NCI-H2227 treated with DMSO at 0.1 percent for 48 hours (cell line): ENCODE data around the gene ADAMTS2.
"Not testable (repeated sequence)": the region's sequence is repeated elsewhere in the genome, so short reads cannot be mapped to it uniquely, and the experiment has no call there.

Experiments used
- DNase-seq: peaks from one replicate; lab custom pipeline; 2025; lab: John Stamatoyannopoulos, UW

Gene ADAMTS2

DNA sequence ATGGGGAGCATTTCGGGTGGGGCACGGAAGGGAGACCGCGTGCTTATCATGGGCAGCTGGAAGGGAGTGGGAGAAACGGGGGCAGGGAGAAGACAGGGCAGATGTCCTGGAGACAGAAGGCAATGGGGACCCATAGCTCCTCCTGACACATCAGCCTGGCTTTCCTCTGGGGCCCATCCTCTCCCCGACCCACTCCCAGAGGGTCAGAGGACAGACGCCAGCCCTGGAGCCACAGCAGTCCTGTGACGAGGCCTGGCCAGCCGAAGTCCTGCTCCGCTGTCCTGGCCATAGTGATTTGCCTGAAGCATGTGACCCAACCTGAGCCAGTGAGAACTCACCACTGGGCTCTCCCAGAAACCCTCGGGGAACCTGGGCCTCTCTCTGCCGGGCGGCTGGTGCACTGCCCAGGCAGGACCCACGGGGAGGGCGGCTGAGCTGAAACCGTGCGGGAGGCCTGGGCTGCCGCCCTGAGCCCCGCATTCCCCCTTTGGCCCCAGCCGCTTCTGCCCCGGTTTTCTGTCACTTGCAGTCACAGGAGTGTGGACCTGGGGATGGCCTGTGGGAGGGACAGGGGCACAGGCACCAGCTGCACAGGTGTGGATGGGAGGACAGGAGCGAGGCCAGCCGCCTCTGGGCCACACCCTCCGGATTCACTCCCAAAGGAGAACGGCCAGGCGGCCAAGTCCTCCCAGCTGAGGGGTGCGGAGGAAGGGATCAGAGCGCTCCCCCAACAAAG lies 19.8 kb downstream of the ADAMTS2 start:
- no peak for DNase-seq

DNA sequence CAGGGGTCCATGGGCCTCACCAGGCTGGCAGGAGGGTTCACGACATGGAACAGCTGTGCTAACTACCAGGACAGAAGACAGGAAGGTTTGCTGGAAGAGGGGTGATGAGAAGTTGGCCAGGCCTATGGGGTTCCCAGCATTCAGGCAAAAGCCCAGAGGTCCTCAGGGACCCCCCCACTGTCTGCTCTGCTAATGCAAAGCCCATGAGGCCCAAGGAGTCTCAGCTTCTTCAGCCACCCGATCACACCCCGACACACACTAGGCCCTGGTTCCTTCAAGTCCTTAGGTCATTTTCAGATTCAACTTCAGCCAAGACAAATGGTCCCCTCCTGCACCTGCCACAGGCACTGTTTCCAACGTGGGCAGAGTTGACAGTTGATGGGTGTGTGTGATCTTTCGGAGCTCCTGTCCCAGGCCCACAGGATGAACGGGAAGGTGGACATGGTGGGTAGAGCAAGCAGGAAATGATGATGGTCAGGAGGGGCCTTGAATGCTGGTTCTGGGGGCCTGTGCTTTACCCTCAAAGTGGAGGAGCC lies 20.4 kb downstream of the ADAMTS2 start:
- no peak for DNase-seq

DNA sequence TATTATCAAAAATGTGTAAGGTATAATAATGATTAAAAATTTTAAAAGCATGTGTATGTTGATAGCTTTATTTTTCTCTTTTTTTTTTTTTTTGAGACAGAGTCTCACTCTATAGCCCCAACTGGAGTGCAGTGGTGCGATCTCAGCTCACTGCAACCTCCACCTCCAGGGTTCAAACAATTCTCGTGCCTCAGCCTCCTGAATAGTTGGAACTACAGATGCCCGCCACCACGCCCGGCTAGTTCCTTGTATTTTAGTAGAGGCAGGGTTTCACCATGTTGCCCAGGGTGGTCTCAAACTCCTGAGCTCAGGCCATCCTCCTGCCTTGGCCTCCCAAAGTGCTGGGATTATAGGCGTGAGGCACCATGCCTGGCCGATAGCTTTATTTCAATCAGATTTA lies 20.9 kb downstream of the ADAMTS2 start:
- DNase-seq = not testable (repeated sequence)

DNA sequence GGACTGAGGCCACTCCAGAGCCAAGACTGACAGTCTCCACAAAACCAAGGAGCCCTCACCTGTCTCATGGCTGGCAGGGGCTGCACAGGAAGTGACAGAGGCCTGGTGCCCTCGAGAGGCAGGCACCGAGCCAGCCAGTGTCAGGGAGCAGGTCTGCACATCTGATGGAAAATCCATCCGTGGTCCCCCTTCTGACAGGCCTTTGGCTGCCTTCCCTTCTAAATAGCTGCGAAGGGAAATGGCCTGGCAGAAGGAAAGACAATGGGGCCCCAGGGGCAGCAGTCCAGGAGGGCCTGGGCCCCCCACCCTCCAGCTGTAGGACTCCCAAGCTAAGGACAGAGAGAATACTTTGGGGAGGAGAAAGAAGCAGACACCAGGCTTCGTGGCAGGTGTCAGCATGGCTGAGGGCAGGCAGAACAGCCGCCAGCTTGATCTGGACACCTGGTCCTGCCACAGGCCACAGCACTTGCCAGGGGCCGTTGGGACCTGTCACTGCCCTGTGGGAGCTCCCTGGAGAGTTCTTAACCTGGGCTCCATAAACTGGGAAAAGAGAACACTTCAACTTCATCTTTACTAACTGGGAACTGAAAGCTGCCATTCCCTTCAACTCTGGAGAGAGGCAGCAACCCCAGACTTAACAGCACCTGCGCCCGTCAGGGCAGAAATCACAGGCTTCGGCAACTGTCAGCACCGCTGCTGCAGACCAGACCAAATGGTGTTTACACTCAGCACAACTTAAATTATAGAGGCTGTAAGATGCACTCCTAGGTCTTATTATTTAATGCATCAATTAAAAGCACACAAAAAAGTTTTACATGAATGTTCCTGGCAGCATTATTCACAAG lies 22.0 kb downstream of the ADAMTS2 start:
- no peak for DNase-seq

DNA sequence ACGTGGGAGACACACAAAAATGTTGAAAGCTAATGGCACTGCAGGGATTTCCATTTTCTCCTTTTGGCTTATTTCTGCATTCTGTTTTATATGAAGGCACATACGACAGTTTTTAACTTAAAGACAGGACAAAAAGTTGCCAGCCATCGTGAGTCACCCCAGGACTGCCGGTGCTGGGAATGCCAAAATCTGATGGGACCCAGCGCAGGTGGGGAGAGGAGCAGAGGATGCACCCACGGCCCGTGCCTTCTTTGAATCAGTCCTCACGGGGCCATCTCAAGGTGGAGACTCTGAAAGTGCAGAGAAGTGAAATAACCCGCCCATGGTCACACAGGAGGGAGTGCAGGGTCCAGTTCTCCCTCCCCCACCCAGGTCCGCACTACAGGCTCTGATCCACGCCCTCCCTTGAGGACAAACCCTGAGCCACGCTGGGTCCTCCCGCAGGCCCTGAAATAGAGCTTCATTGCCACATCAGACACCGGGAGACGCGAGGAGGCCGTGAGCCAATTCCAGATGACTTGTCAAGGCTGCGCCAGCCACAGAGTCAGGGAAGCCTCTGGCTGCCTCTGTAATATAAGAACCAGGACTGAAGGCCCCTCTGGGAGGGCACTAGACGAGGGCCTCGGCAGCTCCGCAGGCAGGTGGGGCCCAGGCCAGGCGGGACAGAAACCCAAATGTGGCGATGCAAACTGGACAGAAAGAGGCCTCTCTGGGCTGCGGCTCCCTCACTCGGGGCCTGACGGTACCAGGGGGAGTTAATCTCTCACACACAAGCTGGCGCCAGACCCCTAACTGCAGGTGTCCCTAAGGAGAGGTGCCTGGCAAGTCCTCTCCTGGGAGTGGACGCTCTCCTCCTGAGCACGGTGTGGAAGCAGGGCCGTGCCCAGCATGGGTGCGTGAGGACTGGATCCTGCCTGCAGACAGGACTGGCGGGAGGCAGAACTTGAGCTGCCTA lies 22.9 kb downstream of the ADAMTS2 start:
- DNase-seq = no peak

DNA sequence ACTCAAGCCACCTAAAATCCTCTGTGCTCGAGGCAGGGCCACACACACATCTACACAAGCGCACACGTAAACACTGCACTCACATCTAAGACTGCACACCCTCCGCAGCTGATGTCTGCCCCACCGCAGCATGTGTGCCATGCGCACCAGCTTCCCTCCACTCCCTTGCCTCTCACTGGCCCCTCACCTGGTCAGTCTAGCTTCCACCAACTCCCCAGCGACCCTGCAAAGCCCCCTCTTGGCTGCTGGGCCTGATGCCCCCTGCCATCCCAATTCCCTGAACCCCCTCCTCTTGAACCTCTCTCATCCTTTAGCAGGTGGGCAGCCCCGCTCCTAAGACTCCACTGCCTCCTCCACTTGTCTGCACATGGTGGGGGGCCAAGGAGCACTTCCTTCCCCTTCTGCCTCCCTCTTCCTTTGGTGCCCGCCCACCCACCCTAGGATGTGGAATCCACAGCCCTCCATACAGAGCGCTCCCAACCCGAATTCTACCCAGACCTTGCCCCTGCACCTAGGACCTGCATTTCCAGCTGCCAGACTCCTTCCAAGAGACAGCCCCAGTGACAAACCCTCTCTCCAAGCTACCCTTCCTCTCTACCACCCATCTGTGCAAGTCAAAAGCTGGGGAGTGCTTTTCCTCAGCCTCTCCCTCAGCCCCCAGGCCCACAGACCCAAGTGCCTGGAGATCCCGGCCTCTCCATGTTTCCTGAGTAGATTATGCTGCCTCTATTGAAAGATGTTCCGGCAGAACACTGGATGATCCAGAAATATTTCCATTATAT lies 23.9 kb downstream of the ADAMTS2 start:
- DNase-seq = no peak

DNA sequence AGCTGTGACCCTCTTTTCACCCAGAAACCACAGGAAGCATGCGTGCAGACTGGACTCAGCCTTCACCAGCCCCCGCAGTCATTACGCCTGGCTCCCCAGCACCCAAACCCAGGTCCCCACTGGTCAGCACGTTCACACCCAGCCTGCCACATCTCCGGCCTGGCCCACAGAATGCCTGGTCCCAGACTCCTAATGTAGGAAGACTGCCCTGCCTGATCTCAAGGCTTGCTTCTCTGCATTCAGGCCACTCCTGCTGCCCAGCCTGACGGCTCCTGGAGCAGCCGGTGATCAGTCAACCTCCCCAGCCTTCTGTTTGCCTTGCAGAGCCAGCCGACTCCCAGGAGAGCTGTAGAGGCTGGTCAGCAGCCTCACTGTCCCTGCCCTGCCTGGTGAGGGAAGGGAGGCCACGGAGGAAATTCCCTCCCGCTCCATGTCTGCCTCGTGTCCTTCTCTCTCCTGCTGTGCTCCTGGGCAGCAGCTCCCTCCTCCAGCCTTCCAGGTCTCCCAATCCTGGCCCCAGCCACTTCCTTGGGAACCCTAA lies 25.4 kb downstream of the ADAMTS2 start:
- DNase-seq = no peak

DNA sequence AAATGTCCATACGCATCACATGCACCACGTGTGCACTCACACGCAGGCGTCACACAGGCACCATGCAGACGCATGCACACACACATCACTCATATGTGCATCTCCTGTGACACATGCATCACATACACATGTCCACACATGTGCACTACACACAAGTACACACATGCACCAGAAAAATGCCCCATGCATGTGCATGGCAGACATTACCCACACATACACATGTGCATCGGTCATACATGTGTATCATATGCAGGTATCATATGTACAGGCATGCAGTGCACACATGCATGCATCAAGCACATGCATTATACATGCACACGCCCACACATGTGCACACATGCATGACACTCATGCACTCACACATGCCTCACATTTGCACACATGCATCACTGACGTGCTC lies 26.1 kb downstream of the ADAMTS2 start:
- DNase-seq = no peak

DNA sequence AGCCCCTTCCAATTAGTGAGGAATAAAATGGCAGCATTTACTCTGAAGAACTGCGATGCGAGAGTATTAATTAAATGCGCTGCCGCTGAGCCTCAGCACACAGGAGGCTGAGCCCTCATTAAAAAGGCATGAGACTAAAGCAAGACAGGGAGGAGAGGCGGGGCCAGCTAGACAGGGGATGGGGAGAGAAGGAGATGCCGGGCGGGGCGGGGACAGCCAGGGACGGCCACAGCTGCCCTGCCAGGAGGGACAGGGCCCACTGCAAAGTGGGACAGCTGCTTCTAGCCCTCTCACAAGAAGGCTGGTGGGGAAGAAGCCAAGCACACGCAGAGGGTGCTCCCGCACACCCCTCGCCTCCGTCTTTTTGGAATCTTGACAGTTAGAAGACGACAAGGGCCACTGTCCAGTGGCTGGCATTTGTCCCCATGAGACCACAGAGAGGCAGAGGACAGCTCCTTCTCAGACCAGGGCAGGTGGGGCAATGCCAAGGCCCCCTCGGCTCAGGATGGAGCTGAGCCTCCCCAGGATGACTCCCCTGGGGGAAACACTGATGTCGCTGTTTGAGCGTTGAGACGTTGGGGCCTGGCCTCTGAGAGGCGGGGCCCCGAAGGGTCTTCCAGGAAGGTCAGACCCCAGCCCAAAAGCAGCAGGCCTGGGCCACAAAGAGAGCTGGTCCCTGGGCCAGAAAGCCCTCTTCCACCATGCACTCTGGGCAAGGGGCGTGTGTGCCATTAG lies 26.9 kb downstream of the ADAMTS2 start:
- no peak for DNase-seq

DNA sequence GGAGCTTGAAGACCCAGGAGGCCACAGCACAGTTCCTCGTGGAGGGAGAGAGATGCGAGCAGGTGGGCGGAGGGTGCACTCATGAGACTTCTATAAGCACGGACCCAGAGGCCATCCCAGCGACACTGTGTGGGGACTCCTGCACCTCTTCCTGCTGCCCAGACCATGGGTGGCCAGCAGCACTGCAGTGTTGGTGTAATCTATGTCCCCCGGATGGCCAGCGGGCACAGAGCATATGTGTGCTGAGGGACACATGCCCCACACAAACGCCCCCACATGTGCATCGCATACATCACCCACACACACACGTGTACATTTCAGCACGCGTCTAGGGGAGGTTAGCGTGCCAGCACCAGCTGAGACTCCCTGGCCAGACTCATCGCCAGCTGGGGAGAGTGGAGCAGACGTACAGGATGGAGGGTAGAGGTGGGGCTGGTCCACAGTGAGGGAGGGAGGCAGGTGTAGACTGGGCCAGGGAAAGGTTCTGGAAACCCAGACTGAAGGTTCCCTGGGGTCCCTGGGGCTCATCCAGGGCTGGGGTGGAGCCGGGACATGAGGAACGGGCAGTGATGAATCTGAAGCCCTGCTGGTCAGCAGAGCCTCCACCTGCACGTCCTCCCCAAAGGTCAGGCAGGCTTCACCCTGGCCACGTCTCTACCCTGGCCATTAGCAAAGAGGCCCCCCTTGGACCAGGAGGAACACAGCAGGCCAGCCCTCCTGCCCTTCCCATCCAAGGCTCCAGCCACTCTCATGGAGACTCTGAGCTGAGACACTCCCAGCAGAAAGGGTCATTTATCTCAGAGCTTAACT lies 27.6 kb downstream of the ADAMTS2 start:
- DNase-seq = no peak

DNA sequence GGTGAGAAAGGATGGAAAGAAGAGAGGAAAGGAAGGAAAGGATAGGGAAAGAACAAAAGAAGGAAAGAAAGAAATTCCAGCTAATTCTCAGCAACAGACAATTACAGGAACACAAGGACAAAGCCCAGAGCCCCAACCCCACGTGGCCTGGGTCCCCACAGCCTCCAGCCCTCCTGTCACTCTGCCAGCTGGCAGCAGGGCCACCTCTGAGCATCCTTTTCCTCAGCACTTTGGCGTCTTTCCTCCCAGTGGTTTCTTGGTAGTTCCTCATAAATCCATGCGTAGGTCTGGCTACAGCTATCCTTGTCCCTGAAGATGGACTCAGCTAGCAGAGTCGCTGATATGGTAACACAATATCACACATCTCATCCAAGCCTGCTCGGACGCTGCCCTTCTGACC lies 28.3 kb downstream of the ADAMTS2 start:
- no peak for DNase-seq

DNA sequence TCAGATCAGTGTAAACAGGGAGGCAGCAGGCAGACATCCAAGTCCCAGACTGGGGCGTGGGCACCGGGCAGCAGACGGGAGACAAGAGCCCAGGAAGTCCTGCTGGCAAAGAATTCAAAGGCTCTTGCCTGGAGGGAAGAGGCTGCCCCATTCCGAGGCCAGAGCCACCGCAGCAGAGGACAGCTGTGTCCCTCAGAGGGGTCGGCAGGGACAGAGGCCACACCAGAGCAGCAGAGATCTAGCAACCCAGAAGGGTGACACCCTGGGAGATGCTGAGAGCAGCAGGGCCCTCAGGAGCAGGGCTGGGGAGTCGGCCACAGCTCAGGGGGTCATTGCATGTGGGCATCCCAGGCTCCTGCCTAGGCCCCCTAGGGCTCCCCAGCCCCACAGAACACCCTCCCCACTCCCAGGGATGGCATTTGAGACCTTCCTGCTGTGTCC lies 29.1 kb downstream of the ADAMTS2 start:
- no peak for DNase-seq

DNA sequence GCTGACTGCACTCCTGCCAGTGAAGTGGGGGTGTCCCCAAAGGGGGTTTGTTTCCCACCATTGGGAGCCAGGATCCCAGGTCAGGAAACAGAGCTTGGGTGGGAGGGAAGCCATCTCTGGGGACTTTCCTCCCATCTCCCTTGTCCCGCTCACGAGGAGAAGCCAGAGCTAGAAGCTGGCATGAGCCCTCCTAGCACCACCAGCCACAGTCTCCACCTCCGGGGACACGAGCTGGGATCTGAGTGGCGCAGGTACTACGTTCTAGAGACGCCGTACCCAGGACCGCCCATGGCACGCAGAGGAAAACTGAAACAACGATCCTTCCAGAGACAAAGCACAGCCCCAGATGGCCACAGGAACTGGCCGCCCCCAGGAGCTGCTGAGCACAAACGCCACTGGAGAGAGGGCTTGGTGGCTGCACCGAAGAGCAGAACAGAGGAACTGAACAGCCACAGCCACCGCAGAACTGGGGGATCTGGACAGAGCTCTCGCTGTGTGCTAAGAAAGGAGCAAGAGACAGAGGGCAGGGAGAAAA lies 29.8 kb downstream of the ADAMTS2 start:
- no peak for DNase-seq

DNA sequence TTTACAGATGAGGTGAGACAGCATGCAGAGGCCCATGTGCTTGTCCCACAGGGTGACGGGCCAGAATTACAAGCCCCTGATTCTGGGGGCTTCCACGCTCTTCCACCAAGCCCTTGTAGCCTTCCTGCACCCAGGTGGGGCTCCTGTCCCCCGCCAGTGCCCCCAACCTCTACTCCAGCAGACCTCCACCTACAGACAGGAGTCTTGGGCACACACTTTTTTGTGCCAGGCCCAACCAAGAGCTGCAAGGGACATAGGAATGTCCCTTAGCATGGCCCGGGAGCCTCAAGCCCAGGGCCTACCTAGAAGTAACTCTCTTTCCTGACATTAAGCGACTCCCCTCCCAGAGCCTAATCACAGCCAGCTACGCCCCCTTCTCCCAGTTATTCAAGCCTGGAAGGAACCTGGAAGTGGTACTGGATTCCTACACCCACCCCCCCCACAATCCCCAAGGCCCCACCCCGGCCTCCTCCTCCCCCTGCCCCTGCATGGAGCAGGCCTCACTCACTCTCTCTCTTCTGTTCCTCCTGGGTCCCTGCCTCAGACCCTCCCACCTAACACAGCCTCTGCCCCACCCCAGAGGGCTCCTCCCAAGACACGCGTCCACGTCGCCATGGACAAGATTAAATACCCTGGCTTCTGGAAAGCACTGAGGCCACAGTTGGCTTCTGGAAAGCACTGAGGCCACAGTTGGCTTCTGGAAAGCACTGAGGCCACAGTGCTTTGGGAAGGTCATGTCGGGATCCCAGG lies 30.5 kb downstream of the ADAMTS2 start:
- DNase-seq = no peak

DNA sequence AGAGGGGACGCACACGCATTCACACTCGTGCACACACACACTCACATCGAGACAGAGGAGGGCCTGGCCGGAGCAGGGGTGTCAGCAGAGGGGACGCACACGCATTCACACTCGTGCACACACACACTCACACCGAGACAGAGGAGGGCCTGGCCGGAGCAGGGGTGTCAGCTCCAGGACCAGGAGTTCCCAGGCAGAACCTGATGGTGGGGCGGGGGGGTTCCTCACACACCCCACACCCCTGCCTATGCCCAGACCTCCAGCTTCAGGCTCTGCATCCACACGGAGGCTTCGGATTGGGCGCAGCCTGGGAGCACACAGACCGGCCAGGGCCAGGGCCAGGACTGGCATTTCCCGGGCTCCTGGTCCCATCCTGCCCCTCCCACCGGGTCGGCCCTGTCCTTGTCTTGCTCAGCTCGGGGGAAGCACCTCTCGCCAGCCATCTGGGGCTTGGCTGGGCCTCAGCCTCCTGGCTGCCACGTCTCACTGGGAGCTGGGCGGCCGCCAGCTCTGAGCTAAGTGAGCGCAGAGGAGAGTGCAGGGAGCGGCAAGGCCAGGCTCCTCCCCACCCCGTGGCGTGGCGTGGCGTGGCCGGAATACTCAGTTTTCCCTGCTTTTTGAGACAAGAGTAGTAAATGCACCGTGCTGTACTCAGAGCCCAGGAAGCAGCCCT lies 31.3 kb downstream of the ADAMTS2 start:
- DNase-seq = no peak

DNA sequence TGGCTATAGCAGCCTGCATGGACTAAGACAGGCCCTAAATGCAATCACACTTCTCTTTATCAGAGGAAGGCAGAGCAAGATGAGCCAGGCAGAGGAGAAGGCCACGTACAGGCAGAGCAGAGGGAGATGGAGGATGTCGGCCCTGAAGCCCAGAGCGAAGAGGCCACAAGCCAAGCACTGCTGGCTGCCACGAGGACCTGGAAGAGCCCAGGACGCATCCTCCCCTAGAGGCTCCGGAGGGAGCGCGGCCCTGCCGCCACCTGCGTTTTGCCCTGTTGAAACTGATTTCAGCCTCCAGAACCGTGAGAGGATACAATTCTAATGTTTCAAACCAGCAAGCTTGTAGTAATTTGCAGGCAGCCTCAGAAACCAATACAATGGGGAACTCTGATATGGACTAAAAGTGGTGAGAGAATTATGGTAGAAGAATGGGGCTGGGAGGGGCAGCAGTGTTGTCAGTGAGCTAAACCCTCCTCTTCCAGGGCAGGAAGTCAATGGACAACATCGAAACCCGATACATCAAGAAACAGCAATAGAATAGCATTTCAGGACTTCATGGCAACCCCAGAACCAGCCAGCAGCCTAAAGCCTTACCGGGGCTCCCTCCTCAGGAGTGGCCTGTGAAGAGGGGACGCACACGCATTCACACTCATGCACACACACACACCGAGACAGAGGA lies 32.6 kb downstream of the ADAMTS2 start:
- DNase-seq = no peak

DNA sequence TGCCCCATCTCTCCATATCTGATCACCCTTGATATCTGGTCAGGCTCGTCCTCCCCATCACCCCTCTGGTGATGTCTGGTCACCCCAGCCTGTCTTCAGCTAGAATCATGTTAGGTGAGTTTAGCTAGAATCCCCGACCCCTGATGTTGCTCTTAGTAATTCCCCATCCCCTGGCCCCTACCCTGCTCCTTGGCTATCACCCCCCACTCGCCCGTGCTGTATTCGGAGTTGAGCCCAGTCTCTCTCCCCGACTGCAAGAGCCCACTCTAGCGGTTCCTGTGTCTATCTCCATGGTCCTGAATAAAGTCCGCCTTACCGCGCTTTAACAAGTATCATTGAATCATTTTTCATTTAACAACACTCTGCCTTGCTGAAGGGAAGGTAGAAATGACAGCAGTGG lies 33.7 kb downstream of the ADAMTS2 start:
- no peak for DNase-seq
